ENCODE data around the gene DOK4.

The DOK4 gene

DNA sequence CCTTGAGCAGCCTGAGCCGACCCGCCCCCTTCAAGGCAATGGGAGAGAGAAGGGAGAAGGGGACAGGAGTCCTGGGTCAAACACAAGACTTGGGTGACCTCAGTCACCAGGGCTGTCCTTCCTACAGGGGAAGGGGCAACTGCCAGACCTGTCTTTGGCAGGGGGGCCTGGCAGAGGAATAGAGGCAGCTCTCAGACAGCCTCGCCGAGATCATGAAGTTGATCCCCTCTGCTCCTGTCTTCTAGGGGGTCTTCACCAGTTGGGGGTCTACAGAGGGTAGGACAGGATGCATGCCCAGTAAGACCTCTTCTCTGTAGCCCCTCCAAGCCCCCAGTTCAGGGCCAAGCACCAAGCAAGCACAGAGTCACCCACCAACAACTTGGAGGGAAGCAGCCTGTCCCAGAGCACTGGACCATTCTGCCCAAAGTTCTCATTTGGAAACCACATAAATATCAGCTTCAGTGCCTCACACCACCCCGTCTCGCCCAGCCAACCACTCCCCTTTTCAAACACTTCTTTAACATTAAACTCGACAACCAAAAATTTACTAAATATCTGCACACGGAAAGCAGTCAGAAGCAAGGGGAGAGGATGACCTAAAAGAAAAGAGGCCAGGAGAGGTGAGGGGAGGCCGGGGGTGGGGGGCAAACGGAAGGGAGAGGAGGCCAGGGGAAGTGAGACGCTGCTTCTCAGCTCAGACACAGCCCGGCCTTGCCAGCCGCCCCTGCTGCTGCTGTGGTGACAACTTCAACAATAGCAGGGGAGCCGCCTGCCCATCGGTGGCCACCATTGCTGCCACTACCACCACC, 7.7 kb downstream of the DOK4 start:
- Histone ChIP-seq H3K9ac (peak overlapping the region; percentile 58), H3K4me3 (peak overlapping the region; percentile 61), H4K20me1 (peaks cover 34% of the 10 kb centered on the region), H3K9me3 (no peaks in the 10 kb centered on the region), H3K27me3 (no peaks in the 10 kb centered on the region), H3K27ac (peak overlapping the region; percentile 49), H3K36me3 (peaks cover 12% of the 10 kb centered on the region), H3K4me1 (peaks cover 73% of the 10 kb centered on the region), H3K4me2 (peak overlapping the region; percentile 98)
- no peak for TF ChIP-seq Cebpa-rat (IDR thresholded peaks at IDR 0.05)

- Histone ChIP-seq H3K9ac (peak overlapping the region; percentile 8; the same call in 1 of the 2 replicates), H3K27ac (peak overlapping the region; percentile 10), H3K9me3 (no peaks in the 10 kb centered on the region), H3K4me1 (peaks cover 82% of the 10 kb centered on the region), H3K27me3 (no peaks in the 10 kb centered on the region), H3K4me2 (peak overlapping the region; percentile 98), H3K36me3 (peaks cover 21% of the 10 kb centered on the region), H3K4me3 (peak overlapping the region; percentile 61), H4K20me1 (peaks cover 42% of the 10 kb centered on the region)
- no peak for TF ChIP-seq Cebpa-rat (IDR thresholded peaks at IDR 0.05)
Observed at GRCh38 chr16:57477531-57478202, 8.6 kb downstream of the DOK4 start.

- no peak overlapping the region; the same call in 1 of the 2 replicates for H3K9ac ChIP-seq
- H3K9me3 ChIP-seq = no peaks in the 10 kb centered on the region
- no peak for TF ChIP-seq Cebpa-rat (IDR thresholded peaks at IDR 0.05)
- H3K27ac ChIP-seq = peak overlapping the region; percentile 29; the same call in 1 of the 2 replicates
- no peaks in the 10 kb centered on the region for H3K27me3 ChIP-seq
- H3K4me1 ChIP-seq = peaks cover 90% of the 10 kb centered on the region
- H3K36me3 ChIP-seq = peaks cover 30% of the 10 kb centered on the region
- peaks cover 47% of the 10 kb centered on the region for H4K20me1 ChIP-seq
- peak overlapping the region; percentile 98 for H3K4me2 ChIP-seq
- H3K4me3 ChIP-seq = no peak overlapping the region
Observed at GRCh38 chr16:57476546-57477410, 9.5 kb downstream of the DOK4 start.

DNA sequence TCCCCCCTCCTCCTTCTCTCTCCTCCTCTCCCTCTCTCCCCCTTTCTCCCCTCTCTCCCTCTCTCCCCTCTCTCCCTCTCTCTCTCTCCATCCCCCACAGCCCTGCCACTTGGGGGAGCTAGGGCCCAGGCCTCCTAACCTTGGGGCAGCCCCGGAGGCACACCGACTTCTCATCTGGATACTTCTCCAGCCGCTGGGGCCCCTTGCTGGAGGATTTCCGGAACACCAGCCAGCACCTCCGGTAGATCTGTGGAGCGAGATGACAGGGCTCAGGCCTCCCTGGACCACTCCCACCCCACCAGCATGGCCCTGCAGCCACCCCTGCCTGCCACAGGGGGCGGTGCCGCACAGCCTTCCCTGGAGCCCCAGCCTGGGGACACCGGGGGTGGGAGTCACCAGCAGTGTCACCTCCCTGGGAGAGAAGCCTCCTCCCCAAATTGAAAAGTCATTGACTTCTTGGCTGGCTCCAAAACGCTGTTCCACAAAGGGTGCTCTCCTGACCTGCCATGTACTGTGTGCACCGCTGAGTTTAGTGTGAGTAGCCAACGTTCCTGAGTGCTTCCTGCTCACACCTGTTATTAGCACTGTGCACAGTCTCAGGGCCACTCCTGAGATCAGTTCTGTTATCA, 10.5 kb downstream of the DOK4 start:
- H3K9ac ChIP-seq = no peak overlapping the region
- H3K36me3 ChIP-seq = peaks cover 38% of the 10 kb centered on the region
- H3K9me3 ChIP-seq = no peaks in the 10 kb centered on the region
- no peak for TF ChIP-seq Cebpa-rat (IDR thresholded peaks at IDR 0.05)
- H3K4me2 ChIP-seq = peak overlapping the region; percentile 98
- H3K27ac ChIP-seq = no peak overlapping the region; the same call in 1 of the 2 replicates
- H3K27me3 ChIP-seq = no peaks in the 10 kb centered on the region
- peaks cover 47% of the 10 kb centered on the region for H4K20me1 ChIP-seq
- H3K4me3 ChIP-seq = no peak overlapping the region
- H3K4me1 ChIP-seq = peaks cover 83% of the 10 kb centered on the region

GRCh38 chr16:57474671-57475661, 11.3 kb downstream of the DOK4 start:
- peak overlapping the region; percentile 98 for H3K4me2 ChIP-seq
- no peak overlapping the region for H3K9ac ChIP-seq
- no peak overlapping the region for H3K4me3 ChIP-seq
- H3K27me3 ChIP-seq = no peaks in the 10 kb centered on the region
- H3K36me3 ChIP-seq = peaks cover 47% of the 10 kb centered on the region
- TF ChIP-seq Cebpa-rat (IDR thresholded peaks at IDR 0.05) = no peak
- peaks cover 75% of the 10 kb centered on the region for H3K4me1 ChIP-seq
- peak overlapping the region; percentile 55 for H3K27ac ChIP-seq
- H3K9me3 ChIP-seq = no peaks in the 10 kb centered on the region
- peaks cover 47% of the 10 kb centered on the region for H4K20me1 ChIP-seq

GRCh38 chr16:57473906-57474305, 12.4 kb downstream of the DOK4 start:
- Histone ChIP-seq H3K27ac (no peak overlapping the region), H3K4me3 (no peak overlapping the region), H3K4me2 (no peak overlapping the region), H3K9ac (no peak overlapping the region), H3K4me1 (peaks cover 64% of the 10 kb centered on the region), H4K20me1 (peaks cover 57% of the 10 kb centered on the region), H3K36me3 (peaks cover 57% of the 10 kb centered on the region), H3K27me3 (no peaks in the 10 kb centered on the region), H3K9me3 (no peaks in the 10 kb centered on the region)
- no peak for TF ChIP-seq Cebpa-rat (IDR thresholded peaks at IDR 0.05)

GRCh38 chr16:57473176-57473840, 13.0 kb downstream of the DOK4 start:
- H3K4me1 ChIP-seq = peaks cover 58% of the 10 kb centered on the region
- H3K27me3 ChIP-seq = no peaks in the 10 kb centered on the region
- H3K9me3 ChIP-seq = no peaks in the 10 kb centered on the region
- no peak for TF ChIP-seq Cebpa-rat (IDR thresholded peaks at IDR 0.05)
- H3K4me3 ChIP-seq = no peak overlapping the region
- peak overlapping the region; percentile 42; the same call in 1 of the 2 replicates for H3K9ac ChIP-seq
- H3K36me3 ChIP-seq = peaks cover 63% of the 10 kb centered on the region
- peak overlapping the region; percentile 64 for H3K27ac ChIP-seq
- H3K4me2 ChIP-seq = peak overlapping the region; percentile 67
- H4K20me1 ChIP-seq = peaks cover 59% of the 10 kb centered on the region

DNA sequence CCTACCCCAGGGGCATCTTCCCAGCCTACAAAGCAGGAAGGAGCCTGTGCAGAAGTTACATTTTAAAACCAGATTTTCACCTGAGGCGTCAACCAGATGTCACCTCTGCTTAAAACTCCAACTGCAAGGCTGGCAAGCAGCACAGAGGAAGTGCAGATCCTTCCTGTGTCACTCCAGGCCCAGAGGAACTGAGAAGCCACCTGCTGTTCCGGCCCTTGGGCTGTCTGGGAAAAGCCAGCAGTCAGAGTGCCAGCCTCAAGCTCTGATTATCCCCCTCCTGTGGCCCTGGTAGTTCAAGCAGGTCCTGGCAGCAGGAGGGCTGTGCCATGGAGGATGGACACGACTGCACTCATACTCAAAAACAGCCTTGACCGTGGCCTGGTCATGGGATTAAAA, 13.6 kb downstream of the DOK4 start:
- Histone ChIP-seq H3K9me3 (no peaks in the 10 kb centered on the region), H3K27ac (peak overlapping the region; percentile 64), H3K4me3 (no peak overlapping the region), H3K27me3 (no peaks in the 10 kb centered on the region), H4K20me1 (peaks cover 58% of the 10 kb centered on the region), H3K9ac (peak overlapping the region; percentile 42), H3K4me2 (peak overlapping the region; percentile 67), H3K36me3 (peaks cover 70% of the 10 kb centered on the region), H3K4me1 (peaks cover 52% of the 10 kb centered on the region)
- TF ChIP-seq Cebpa-rat (IDR thresholded peaks at IDR 0.05) = no peak
